GM21526 (cell line): ENCODE results near the gene PRM1.

Source experiments
- ATAC-seq: cut with Tn5 transposase; IDR thresholded peaks from one replicate; pipeline ENCODE4 v1.9.1; 2021; ENCODE audit warnings: moderate library complexity; ENCODE audit not compliant: unreplicated experiment, low FRiP score

Gene PRM1

DNA sequence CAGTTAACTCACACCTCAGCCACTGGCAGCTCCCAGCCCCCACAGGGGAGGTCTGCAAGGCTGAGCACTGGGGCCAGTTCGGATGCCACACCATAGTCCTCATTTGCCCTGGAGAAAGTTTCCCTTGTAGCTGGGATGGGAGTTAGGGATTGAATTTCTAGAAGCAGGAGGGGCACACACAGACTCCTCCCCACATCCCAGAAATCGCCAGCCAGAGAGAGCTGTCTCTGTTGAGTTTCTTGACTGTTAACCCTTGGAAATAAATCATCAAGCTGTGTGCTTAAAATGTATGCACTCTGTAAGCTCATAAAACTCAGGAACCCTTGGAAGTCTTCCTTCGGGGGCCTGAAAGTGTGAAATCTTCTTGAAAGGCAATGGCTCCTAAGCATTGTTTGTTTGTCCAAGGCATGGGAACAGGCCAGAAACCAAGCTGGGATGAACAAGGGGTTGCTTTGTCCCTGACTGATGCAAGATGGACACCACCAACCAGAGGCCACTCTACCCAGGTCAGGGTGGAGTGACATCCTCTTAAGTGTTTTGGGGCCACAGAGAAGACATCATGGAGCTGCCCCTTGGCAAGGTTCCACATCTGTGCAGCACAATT is 7.3 kb downstream of the PRM1 start:
- no peak for ATAC-seq

- no peak for ATAC-seq
Measured at GRCh38 chr16:11272921-11273720, 8.0 kb downstream of the PRM1 start, which contains the start of gene PRM3. TSS of gene PRM3 (minus strand) at chr16:11273629. CDS start at chr16:11273595, 34 bp downstream.

DNA sequence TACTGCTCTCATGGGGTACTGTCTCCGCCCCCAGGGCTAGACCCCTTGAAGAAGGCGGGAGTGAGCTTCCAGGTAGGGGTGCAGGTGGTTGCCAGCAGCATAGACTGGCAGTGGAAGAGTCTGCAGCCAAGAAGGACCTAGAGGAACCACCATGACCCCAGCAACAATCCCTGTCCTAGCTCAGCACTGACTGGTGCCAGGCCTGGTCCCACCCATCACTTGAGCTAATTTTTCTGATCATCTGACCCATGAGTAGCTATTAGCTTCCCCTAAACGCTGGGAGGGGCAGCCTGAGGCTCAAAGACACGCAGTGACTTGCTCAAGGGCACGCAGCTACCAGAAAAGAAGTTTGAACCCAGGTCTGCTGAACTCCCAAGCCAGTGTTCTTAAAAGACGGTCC is 8.6 kb downstream of the PRM1 start:
- ATAC-seq, result no peak

DNA sequence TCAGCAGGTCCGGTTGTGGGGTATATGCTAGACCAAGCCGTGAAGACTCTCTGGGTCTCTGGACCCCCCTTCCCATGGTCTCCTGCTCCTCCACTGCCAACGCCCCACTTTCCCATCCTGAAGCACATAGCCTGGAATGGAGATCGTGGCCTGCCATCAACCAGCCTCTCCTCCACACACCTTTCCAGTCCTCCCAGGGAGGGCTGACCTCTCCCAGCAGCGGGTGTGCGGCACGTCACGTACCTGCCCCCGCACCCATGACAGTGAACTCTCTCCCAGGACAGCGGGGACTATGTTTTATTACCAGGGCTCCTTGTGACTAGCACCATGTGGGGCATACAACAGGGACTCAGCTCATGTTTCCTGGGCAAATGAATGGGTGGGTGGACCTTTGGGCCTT is 9.5 kb downstream of the PRM1 start:
- ATAC-seq, result no peak

DNA sequence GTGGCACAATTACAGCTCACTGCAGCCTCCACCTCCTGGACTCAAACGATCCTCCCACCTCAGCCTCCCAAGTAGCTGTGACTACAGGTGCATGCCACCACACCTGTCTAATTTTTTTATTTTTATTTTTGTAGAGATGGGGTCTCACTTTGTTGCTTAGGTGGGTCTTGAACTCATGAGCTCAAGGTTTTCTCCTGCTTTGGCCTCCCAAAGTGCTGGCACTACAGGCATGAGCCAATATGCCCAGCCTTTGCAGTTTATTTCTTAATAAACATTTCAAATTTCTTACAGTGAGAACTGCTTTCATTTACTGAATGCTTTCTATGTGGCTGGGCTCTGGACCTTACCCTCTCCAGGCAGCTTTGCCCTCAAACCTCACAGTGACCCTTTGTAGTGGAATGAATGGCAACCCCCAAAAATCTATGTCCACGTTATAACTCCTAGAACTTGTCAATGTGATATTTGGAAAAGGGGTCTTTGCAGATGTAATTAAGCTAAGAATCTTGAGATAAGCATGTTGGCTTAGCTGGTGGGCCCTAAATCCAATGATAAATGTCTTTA is 10.4 kb downstream of the PRM1 start:
- no peak for ATAC-seq

GRCh38 chr16:11268921-11269375 is 12.2 kb downstream of the PRM1 start, which contains the start of gene TNP2:
TSS of gene TNP2 (minus strand) at chr16:11269325. CDS start at chr16:11269262, 63 bp downstream.
- no peak for ATAC-seq

DNA sequence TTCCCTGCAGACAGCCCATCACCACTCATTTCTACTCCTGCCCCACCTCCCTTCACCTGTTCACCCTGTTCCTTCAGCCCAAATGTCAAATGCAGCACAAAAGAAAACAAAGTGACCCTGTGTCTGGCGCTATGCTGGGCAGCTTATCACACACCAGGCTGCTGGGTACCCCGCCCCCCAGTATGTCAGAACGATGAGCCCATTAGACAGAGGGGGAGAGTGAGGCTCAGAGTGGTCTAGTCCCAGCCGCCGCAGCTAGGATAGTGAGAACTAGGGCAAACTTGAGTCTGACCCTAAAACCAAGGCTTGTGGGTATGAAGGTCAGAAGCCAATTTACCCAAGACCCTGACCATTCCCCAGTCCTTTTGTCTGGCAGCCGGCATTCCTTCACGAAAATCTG is 16.0 kb downstream of the PRM1 start:
- ATAC-seq, result no peak

DNA sequence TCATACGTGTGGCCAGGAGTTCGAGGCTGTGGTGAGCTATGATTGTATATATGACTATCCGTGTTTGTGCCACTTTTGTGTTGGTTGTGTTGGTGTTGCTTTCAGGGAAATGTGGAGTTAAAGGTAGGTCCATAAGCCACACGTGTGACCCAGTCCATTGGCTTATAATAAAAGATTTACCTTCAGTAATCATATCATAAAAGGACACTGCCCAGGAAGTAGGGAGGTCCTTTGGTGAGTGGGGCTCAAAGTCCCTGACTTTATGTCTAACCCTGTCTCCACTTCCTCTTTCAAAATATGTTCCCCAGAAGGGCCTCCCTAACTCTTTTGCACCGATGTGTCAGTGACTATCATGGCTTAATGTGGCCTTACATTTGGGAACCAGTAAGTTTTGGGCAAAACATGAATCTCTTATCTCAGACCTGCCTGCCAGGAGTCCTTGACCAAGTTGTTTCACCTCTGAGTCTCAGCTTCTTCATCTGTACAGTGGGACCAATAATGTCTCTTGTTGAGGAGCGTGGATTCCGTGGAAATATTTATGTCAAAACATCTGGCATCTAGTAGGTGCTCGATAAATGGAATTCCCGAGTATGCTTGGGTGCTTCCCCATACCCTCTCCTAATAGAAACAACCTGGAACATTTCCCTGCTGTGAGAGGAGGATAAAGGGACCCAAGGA is 16.8 kb downstream of the PRM1 start:
- ATAC-seq, result no peak

DNA sequence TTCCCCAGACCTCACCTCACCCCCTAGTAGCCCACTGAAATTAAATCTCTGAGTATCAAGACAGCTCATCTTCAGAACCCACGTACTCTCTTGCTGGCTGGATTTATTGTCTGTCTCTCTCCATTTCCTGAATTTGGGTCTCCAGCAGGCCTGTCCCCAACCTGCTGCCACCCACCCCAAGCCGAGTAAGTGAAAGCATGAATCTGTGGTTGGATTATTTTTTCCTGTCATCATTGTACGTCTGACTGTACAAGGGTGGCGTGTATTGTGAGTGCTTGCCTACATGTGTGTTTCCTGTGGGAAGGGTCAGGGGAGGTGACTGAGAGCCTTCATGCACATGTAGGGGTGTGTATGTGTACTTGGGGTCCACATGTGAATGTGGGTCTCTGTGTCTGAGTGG is 17.4 kb downstream of the PRM1 start:
- ATAC-seq, result no peak

- no peak for ATAC-seq
Measured at GRCh38 chr16:11262915-11263314, 18.2 kb downstream of the PRM1 start.

GRCh38 chr16:11260596-11260966 is 20.5 kb downstream of the PRM1 start:
- no peak for ATAC-seq

DNA sequence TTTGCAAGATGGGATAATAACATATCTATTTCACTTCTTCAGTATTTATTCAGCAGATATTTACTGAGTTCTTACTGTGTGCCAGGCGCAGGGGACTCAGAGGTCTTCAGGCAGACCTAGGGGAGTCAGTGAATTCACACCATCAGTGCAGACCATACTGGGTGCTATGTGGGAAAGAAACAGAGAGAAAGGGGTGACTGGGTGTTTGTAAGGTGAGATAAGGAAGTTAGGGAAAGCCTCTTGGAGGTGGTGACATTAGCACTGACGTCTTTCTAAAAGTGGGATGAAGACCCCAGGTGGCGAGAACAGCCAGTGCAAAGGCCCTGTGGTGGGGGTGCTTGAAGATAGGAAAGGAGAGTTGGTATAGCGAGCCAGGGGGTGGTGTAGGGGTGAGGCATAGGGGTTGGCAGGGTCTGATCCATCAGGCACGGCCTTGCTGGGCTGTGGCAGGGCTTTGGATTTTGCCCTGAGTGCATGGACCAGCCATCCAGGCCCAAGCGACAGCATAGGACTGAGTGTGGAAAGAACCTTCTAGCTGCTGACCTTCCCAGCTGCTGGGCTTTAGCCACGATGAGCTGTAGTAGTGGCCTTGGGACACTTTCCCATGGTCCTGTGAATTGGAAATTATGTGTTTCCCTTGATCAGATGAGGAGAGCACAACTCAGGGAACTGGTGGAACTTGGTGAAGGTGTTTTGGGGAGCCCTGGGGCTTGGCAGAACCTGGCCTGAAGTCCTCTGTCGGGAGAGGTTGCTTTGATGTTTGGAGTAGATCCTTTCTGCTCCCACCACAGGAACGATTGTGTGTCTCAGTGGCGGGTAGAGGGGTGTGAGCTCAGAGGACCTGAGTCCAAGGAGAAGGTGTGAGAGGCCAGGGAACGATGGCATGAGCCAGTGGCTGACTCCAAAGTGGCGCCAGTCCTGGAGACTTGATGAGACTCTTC is 21.2 kb downstream of the PRM1 start:
- ATAC-seq, result no peak

GRCh38 chr16:11258553-11259492 is 22.3 kb downstream of the PRM1 start:
- ATAC-seq, result no peak

DNA sequence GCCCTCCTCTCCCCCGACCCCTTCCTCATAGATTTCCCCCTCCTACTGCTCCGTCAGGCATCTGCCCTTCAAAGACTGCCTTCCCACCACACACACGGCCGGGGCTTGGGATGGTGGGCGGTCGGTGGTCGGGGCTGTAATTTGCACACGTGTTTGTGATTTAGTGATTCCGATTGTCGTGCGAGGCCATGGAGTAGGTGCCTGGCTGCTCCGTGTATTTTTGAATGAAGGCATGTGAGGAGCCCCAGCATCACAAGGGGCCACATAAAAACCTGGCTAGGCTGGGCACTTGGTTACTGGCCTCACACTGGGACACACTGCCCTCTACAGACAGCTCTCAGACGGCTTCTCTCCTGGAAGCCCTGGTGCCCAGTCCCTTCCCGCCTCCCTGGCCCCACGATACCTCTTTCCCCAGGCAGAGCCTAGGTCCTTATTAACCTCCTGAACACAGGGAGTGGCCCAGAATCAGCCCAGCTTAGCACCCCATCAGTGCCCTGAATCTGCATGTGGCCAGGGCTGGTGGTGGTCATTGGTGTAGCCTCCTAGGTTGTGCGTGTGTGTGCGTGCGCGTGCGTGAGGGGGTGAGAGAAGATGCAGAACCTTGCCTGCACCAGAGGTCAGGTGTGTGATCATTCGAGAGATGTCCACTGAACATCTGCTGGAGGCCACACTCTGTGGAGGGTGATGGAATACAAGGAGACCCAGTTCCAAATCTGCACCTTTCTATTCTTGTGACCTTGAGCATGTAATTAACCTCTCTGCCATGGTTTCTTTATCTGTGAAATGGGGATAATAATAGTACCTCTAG is 23.8 kb downstream of the PRM1 start:
- ATAC-seq, result no peak

DNA sequence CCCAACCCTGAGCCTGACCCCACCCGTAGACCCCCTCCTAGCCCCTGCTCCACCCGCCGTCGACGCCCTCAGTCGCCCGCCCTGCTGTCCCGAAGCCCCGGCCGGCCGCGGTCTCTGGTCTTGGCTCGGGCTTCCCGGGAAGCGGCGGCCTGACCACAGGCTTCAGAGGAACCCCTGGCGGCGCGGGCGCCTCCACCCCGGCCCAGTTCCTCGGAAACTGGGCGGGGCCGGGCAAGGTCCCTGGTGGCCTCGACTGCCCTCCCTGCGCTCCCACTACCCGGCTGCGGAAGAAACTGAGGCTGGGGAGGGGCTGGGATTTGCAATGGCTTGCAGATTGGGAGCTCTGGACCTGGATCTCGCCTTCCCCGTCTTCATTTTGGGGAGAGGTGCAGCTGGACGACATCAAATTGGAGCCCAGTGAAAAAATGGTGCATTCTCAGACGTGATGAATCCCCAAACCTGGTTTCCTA is 24.4 kb downstream of the PRM1 start:
- ATAC-seq, result no peak

- peak; percentile 51 for ATAC-seq
Measured at GRCh38 chr16:11255737-11256660, 25.1 kb downstream of the PRM1 start, which contains the start of gene SOCS1. TSS of gene SOCS1 (minus strand) at chr16:11256204. CDS start at chr16:11255478, 726 bp downstream.
